Osteocyte (in vitro differentiated cells): ENCODE data around the gene PPCDC. TPM values are rescaled to one million over a fixed set of nuclear protein-coding genes. Genes with fewer than 3 reads are reported as not detected.
"Not testable (repeated sequence)": the region's sequence is repeated elsewhere in the genome, so short reads cannot be mapped to it uniquely, and the experiment has no call there.

Experiments
- DNase-seq: peaks from one replicate; pipeline ENCODE4 v3.0.0; 2021; ENCODE audit warnings: mixed read lengths; ENCODE audit not compliant: unreplicated experiment; ENCODE audit errors: extremely low spot score
- H3K27ac Mint-ChIP-seq: one replicate; pipeline ENCODE4 v1.8.0; 2021; ENCODE audit warnings: mild to moderate bottlenecking, mixed read lengths; ENCODE audit not compliant: unreplicated experiment
- H3K27me3 Mint-ChIP-seq: one replicate; pipeline ENCODE4 v1.8.0; 2021; ENCODE audit warnings: mixed read lengths; ENCODE audit not compliant: unreplicated experiment
- H3K36me3 Mint-ChIP-seq: one replicate; pipeline ENCODE4 v1.8.0; 2021; ENCODE audit warnings: mixed read lengths; ENCODE audit not compliant: unreplicated experiment
- H3K4me1 Mint-ChIP-seq: one replicate; pipeline ENCODE4 v1.8.0; 2021; ENCODE audit warnings: mixed read lengths; ENCODE audit not compliant: unreplicated experiment
- H3K4me3 Mint-ChIP-seq: one replicate; pipeline ENCODE4 v1.8.0; 2021; ENCODE audit warnings: mild to moderate bottlenecking, moderate library complexity, mixed read lengths; ENCODE audit not compliant: unreplicated experiment
- H3K9me3 Mint-ChIP-seq: one replicate; pipeline ENCODE4 v1.8.0; 2021; ENCODE audit warnings: mixed read lengths; ENCODE audit not compliant: unreplicated experiment
- CTCF ChIP-seq: fragments of 200-600 bp; sonication (generic); IDR thresholded peaks from 2 replicates; pipeline ENCODE4 v1.5.0; 2021; ENCODE audit warnings: antibody characterized with exemption, mild to moderate bottlenecking, moderate library complexity
- total RNA-seq: library from RNA; stranded (reverse); gene quantifications from 2 replicates; pipeline ENCODE4 v1.2.1, GENCODE V29; 2021

The PPCDC gene
- total RNA-seq, 1 donor from 2014 or later = 12.7 TPM

- Mint-ChIP-seq H3K27me3 (no peaks in the 10 kb centered on the region), H3K27ac (no peak overlapping the region), H3K9me3 (no peaks in the 10 kb centered on the region), H3K4me3 (no peak overlapping the region), H3K4me1 (no peaks in the 10 kb centered on the region), H3K36me3 (no peaks in the 10 kb centered on the region)
- no peak for DNase-seq
- no peak for TF ChIP-seq CTCF
Measured at GRCh38 chr15:75091814-75092213, 68.4 kb downstream of the PPCDC start.

- H3K9me3 Mint-ChIP-seq, H3K27me3 Mint-ChIP-seq: not testable (repeated sequence)
- peak; percentile 25 for DNase-seq
Measured at GRCh38 chr15:75094961-75095478, 71.6 kb downstream of the PPCDC start.

GRCh38 chr15:75095594-75095993, 72.2 kb downstream of the PPCDC start:
- no peak for DNase-seq
- Mint-ChIP-seq H3K27me3 (no peaks in the 10 kb centered on the region), H3K9me3 (no peaks in the 10 kb centered on the region), H3K36me3 (no peaks in the 10 kb centered on the region), H3K4me1 (no peaks in the 10 kb centered on the region), H3K4me3 (no peak overlapping the region), H3K27ac (no peak overlapping the region)
- no peak for TF ChIP-seq CTCF

More at GRCh38 chr15:75094961-75095478, 71.6 kb downstream of the PPCDC start:
- H3K27ac Mint-ChIP-seq, H3K4me3 Mint-ChIP-seq, H3K36me3 Mint-ChIP-seq, H3K4me1 Mint-ChIP-seq: not testable (repeated sequence)

- Mint-ChIP-seq H3K4me1 (no peaks in the 10 kb centered on the region), H3K36me3 (no peaks in the 10 kb centered on the region), H3K9me3 (no peaks in the 10 kb centered on the region), H3K27me3 (no peaks in the 10 kb centered on the region), H3K27ac (no peak overlapping the region), H3K4me3 (no peak overlapping the region)
- DNase-seq = no peak
- no peak for TF ChIP-seq CTCF
Measured at GRCh38 chr15:75097939-75098338, 74.5 kb downstream of the PPCDC start.

GRCh38 chr15:75098404-75098803, 75.0 kb downstream of the PPCDC start:
- no peak for TF ChIP-seq CTCF
- Mint-ChIP-seq H3K27me3 (no peaks in the 10 kb centered on the region), H3K27ac (no peak overlapping the region), H3K4me1 (peaks cover 2% of the 10 kb centered on the region), H3K36me3 (no peaks in the 10 kb centered on the region), H3K9me3 (no peaks in the 10 kb centered on the region), H3K4me3 (no peak overlapping the region)
- peak; percentile 68 for DNase-seq

Other genes with a start within 250 kb of the PPCDC start
- 56.0 and 57.0 TPM in 2 replicates for gene CSK, start 241.5 kb upstream of the PPCDC start, total RNA-seq
- not detected in 2 replicates for gene LMAN1L, start 210.8 kb upstream of the PPCDC start, total RNA-seq
- gene CPLX3, start 197.0 kb upstream of the PPCDC start, total RNA-seq = not detected in 2 replicates
- 30.6 and 32.4 TPM in 2 replicates for gene ULK3, start 180.4 kb upstream of the PPCDC start, total RNA-seq
- gene SCAMP2, start 150.2 kb upstream of the PPCDC start, total RNA-seq = 65.0 and 73.4 TPM in 2 replicates
- gene MPI, start 133.5 kb upstream of the PPCDC start, total RNA-seq = 30.1 TPM in 2 replicates
- 70.4 and 76.5 TPM in 2 replicates for gene FAM219B, start 116.7 kb upstream of the PPCDC start, total RNA-seq
- gene COX5A, start 85.5 kb upstream of the PPCDC start, total RNA-seq = 152 and 154 TPM in 2 replicates
- 19.8 and 20.1 TPM in 2 replicates for gene RPP25, start 66.8 kb upstream of the PPCDC start, total RNA-seq
- 23.5 and 24.1 TPM in 2 replicates for gene SCAMP5, start 28.0 kb upstream of the PPCDC start, total RNA-seq
- gene C15orf39, start 178.3 kb downstream of the PPCDC start, total RNA-seq = 19.4 and 20.1 TPM in 2 replicates
- gene GOLGA6C, start 234.7 kb downstream of the PPCDC start, total RNA-seq = not detected in 2 replicates